GM06990 (cell line): Measurements from ENCODE around the gene KLF2.

Source experiments
- DNase-seq: peaks from one replicate; pipeline ENCODE4 v3.0.0-alpha.2; 2011; ENCODE audit not compliant: insufficient read length; ENCODE audit errors: extremely low read depth
- H3K27me3 ChIP-seq: replicated peaks from 2 replicates; pipeline ENCODE4 v1.6.0; 2011; ENCODE audit warnings: low read length; ENCODE audit not compliant: control insufficient read depth, insufficient read depth
- H3K36me3 ChIP-seq: 2 replicates; pipeline ENCODE4 v1.5.1; 2011; ENCODE audit warnings: low read length; ENCODE audit not compliant: control insufficient read depth, insufficient read depth
- H3K4me3 ChIP-seq: replicated peaks from 2 replicates; pipeline ENCODE4 v1.5.1; 2011; ENCODE audit warnings: low read depth, mild to moderate bottlenecking, control low read depth, low read length
- CTCF ChIP-seq: IDR thresholded peaks from 2 replicates; pipeline ENCODE4 v1.5.1; 2011; ENCODE audit warnings: low read length, control low read depth, mild to moderate bottlenecking, inconsistent platforms; ENCODE audit not compliant: insufficient read depth, poor library complexity, severe bottlenecking

The KLF2 gene

DNA sequence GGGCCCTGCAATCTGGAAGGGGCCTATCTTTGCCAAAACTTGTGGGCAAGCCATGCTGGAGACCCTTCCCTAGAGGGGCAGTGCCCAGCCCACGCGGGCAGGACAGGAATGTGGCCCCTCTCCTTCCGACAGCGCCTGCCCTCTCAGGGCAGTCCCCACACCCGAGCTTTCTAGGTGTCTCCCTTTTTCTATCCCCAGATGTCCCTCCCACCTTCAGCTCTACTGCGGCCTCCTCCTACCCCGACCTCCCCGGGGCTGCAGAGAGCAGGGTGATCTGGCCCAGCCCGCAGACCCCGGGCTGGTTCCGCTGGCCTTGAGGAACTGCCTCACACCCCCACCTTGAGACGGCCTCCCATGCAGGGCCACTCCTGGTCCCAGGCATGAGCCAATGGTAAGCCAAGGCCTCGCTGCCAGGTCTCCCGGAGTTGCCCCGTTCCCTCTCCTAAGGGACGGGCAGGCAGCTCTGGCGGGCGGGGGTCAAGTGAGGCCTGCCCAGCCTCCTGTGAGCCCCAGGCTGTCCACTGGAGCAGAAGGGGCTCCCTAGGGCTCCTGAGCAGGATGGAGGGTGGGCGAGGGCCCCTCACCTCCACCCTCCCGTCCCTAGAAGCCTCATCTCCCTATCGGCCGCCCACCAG lies 39.7 kb downstream of the KLF2 start:
- no peak for DNase-seq
- Histone ChIP-seq H3K36me3 (no peaks in the 10 kb centered on the region), H3K27me3 (no peaks in the 10 kb centered on the region), H3K4me3 (no peak overlapping the region)
- TF ChIP-seq CTCF, result no peak

DNA sequence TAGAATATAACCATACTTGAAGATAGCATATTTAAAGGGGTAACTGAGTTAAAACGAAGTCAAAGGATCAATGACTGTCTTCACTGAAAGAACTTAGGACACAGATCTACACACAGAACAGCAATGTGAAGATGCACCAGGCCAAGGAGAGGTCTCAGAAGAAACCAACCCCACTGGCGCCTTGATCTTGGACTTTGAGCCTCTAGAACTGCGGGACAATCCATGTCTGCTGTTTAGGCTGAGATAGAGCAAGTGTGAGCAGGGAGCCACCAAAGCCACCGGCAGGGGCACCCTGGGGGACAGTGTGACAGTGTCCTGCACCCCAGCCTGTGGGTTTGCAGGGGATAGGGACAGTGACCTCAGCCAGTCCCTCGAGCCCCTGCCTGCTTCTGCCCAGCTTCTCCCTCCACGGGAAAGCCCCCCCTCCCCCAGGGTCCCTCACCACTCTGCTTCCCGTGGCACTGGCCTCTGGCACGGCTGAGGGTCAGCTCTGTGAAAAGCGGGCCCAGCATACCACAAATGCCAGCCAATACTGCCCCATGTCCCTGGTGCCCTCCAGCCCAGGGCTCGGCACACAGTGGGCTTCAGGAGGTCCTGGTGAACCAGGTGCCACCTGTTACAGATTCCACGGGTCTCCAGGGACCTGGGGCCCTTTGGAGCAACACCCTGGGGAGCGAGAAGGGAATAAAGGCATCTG lies 40.8 kb downstream of the KLF2 start:
- no peak for DNase-seq
- TF ChIP-seq CTCF, result no peak
- no peaks in the 10 kb centered on the region for H3K27me3 ChIP-seq

DNA sequence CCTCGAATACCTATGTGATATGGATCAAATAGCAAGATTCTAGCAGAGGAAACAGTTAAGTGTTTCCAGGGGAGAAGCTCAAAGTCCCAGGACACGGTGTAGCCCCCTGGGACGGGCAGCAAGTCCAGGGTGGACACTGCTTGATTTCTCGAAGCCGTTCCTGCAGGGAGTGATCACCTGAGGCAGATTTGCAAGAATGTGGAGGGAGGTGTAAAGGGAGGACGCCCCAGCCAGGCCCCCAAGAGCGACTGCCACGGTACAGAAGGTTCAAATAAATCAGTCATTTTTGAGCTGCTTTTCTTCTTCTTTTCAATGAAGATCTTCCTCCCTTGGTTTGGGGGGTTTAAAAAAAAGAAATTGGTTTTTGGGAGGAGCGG lies 41.4 kb downstream of the KLF2 start:
- H3K4me3 ChIP-seq, result no peak overlapping the region
- no peak for TF ChIP-seq CTCF

More for the DNA sequence above, 40.8 kb downstream of the KLF2 start:
- Histone ChIP-seq H3K36me3 (no peaks in the 10 kb centered on the region), H3K4me3 (no peak overlapping the region)

GRCh38 chr19:16366433-16367260 lies 42.0 kb downstream of the KLF2 start:
- DNase-seq, result peak; percentile 80
- Histone ChIP-seq H3K27me3 (no peaks in the 10 kb centered on the region), H3K4me3 (peak overlapping the region; percentile 21), H3K36me3 (no peaks in the 10 kb centered on the region)
- TF ChIP-seq CTCF, result no peak

More for the DNA sequence above, 41.4 kb downstream of the KLF2 start:
- no peaks in the 10 kb centered on the region for H3K36me3 ChIP-seq
- DNase-seq, result no peak
- no peaks in the 10 kb centered on the region for H3K27me3 ChIP-seq

DNA sequence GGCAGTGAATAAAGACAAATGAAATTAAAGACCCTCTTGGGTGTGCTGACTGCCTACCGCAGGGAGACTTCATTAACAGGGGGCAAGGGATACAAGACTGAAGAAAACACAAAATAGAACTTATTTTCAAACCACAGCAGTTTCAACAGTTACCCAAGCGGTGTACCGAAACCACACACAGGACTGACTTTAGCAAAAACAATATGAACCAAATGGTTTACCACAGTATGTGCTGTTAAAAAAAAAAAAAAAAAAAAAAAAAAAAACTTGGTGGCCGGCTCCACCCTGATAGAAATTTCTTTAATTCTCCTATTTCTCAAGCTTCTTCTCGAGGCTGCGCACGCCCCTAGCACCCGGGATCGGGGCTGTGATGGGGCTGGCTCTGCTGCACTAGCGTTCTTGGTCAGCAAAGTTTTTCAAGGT lies 42.6 kb downstream of the KLF2 start:
- TF ChIP-seq CTCF, result no peak
- peak overlapping the region; percentile 21 for H3K4me3 ChIP-seq
- no peaks in the 10 kb centered on the region for H3K36me3 ChIP-seq
- H3K27me3 ChIP-seq, result no peaks in the 10 kb centered on the region
- DNase-seq, result peak; percentile 72
